ENCODE results near the gene OR4F15. TPM values are rescaled to one million over a fixed set of nuclear protein-coding genes. Genes with fewer than 3 reads are reported as not detected.

The OR4F15 gene
- total RNA-seq, 2 donors from 2014 or later, result not detected

Other genes starting within 250 kb of the OR4F15 start
- gene TM2D3, start 159.8 kb upstream of the OR4F15 start, total RNA-seq, result 10 to 100 TPM; 29.9 to 38.5 TPM
- gene TARS3, start 87.7 kb upstream of the OR4F15 start, total RNA-seq, result 1 to 10 TPM; 6.8 to 9.1 TPM
- gene OR4F6, start 8.7 kb upstream of the OR4F15 start, total RNA-seq, result not detected